Hepatocyte (in vitro differentiated cells): ENCODE data around the gene NUTM2E. TPM values are rescaled to one million over a fixed set of nuclear protein-coding genes. Genes with fewer than 3 reads are reported as not detected.

ENCODE experiments used
- polyA plus RNA-seq: library from polyadenylated mRNA; unstranded; fragments of >200 nt; fragmentation: Nextera tagmentation; extraction: Ambion mirVana; gene quantifications from 2 replicates; pipeline ENCODE4 v1.2.1, GENCODE V29; 2016
- total RNA-seq: library from RNA; depleted of rRNA; stranded (reverse); fragments of >200 nt; gene quantifications from 2 replicates; pipeline ENCODE4 v1.2.3, GENCODE V29; 2014

Gene NUTM2E
- total and polyA plus RNA-seq, 2 experiments from 2014 or later: 0.13 to 0.37 TPM

Other genes with a start within 250 kb of the NUTM2E start
- not detected in 2 replicates for gene SFTPA1, start 215.8 kb upstream of the NUTM2E start, total RNA-seq
- not detected in 2 replicates for gene SFTPA1, start 215.8 kb upstream of the NUTM2E start, polyA plus RNA-seq
- gene NUTM2B, start 123.5 kb upstream of the NUTM2E start, total RNA-seq: 0.20 and 1.1 TPM in 2 replicates
- 0.08 TPM in 1 of 2 replicates, not detected in the other for gene NUTM2B, start 123.5 kb upstream of the NUTM2E start, polyA plus RNA-seq
- gene SFTPD, start 122.4 kb downstream of the NUTM2E start, total RNA-seq: 38.3 and 55.5 TPM in 2 replicates
- 207 and 233 TPM in 2 replicates for gene SFTPD, start 122.4 kb downstream of the NUTM2E start, polyA plus RNA-seq